ENCODE data around the gene KCNN1.

DNA sequence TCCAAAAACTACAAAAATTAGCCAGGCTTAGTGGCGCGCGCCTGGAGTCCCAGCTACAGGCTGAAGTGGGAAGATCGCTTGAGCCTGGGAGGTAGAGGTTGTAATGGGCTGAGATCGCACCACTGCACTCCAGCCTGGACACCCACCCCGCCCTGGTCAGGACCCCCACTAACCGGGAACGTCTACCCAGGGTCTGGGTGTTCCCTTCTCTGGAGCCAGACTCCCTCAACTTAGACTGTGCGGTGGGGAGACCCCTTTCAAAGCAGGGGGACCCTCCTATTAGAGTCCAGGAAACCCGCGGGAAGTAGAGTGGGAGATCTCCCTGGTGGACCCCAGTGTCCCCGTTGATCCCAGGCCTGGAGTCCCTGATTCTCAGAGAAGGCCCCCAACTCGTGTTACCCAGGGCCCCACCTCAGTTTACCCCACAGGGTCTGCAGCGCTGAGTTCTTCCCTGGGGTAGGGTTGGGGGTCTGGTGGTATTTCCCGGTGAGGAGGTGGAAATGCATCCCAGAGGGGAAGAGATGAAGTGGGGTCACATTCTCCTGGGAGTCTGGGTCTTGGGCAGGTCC is 35.0 kb downstream of the KCNN1 start:
- TF ChIP-seq, protein P1, sequence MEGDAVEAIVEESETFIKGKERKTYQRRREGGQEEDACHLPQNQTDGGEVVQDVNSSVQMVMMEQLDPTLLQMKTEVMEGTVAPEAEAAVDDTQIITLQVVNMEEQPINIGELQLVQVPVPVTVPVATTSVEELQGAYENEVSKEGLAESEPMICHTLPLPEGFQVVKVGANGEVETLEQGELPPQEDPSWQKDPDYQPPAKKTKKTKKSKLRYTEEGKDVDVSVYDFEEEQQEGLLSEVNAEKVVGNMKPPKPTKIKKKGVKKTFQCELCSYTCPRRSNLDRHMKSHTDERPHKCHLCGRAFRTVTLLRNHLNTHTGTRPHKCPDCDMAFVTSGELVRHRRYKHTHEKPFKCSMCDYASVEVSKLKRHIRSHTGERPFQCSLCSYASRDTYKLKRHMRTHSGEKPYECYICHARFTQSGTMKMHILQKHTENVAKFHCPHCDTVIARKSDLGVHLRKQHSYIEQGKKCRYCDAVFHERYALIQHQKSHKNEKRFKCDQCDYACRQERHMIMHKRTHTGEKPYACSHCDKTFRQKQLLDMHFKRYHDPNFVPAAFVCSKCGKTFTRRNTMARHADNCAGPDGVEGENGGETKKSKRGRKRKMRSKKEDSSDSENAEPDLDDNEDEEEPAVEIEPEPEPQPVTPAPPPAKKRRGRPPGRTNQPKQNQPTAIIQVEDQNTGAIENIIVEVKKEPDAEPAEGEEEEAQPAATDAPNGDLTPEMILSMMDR (IDR thresholded peaks at IDR 0.05 in 4 of 5, conservative IDR thresholded peaks at IDR 0.05 in 1 of 5), result no peak
- no peak for TF ChIP-seq POLR2A (IDR thresholded peaks at IDR 0.05)
